B cell (primary cell): ENCODE data around the gene DGAT2L6. TPM values are rescaled to one million over a fixed set of nuclear protein-coding genes. Genes with fewer than 3 reads are reported as not detected.
A peak's percentile ranks its signal among the peaks of the same experiment; 100 is the strongest.

Experiments used
- ATAC-seq: fragments of 200-7000 bp; cut with Tn5 transposase; one replicate; pipeline ENCODE4 v1.10.0; 2021; ENCODE audit warnings: low read depth, mild to moderate bottlenecking, moderate number of reproducible peaks, moderate library complexity
- CTCF ChIA-PET: fragments of 350-600 bp; sonication (Branson Sonifier 250); formaldehyde crosslinking; loops from one replicate; lab custom pipeline; 2021; ENCODE audit warnings: antibody characterized with exemption, inconsistent platforms; lab: Charles Lee
- POLR2A ChIA-PET: fragments of 350-600 bp; sonication (Branson Sonifier 250); formaldehyde crosslinking; loops from one replicate; lab custom pipeline; 2021; ENCODE audit warnings: antibody characterized with exemption; lab: Charles Lee
- DNase-seq: peaks from one replicate; pipeline ENCODE4 v3.0.0; 2013
- H2AFZ ChIP-seq: 2 replicates; pipeline ENCODE4 v1.6.1; 2012; ENCODE audit warnings: mild to moderate bottlenecking, low read depth, low read length; ENCODE audit not compliant: insufficient read depth, poor library complexity, severe bottlenecking
- H3K27ac ChIP-seq, 2 donors: 1 replicate in 1 of 2; 2 replicates in 1 of 2; pipeline ENCODE4 v1.5.1; 2012 to 2013; ENCODE audit warnings: low read length in 2 of 2, mild to moderate bottlenecking in 2 of 2, moderate library complexity in 1 of 2
- H3K27me3 ChIP-seq, 4 experiments: fragments of 200-600 bp in 1 of 4; sonication (generic) in 1 of 4; replicated peaks in 1 of 4; 1 replicate in 2 of 4; 2 replicates in 2 of 4; pipeline versions ENCODE4 v1.6.1 to v1.7.0; 2013 to 2016; ENCODE audit warnings: low read length in 3 of 4, mild to moderate bottlenecking in 2 of 4, mixed read lengths in 1 of 4, moderate library complexity in 1 of 4; ENCODE audit not compliant: insufficient read depth in 4 of 4, control insufficient read depth in 3 of 4; ENCODE audit errors: control extremely low read depth in 1 of 4
- H3K36me3 ChIP-seq, 2 experiments: replicated peaks in 1 of 2; 1 replicate in 1 of 2; 2 replicates in 1 of 2; pipeline versions ENCODE4 v1.6.1 to v1.7.1; 2013; ENCODE audit warnings: low read length in 1 of 2; ENCODE audit not compliant: insufficient read depth in 2 of 2, control insufficient read depth in 1 of 2; ENCODE audit errors: control extremely low read depth in 1 of 2, extremely low read depth in 1 of 2
- H3K4me1 ChIP-seq, 2 donors: fragments of 200-600 bp in 1 of 2; sonication (generic) in 1 of 2; 1 replicate in 1 of 2; 2 replicates in 1 of 2; pipeline versions ENCODE4 v1.5.1 to v1.6.1; 2013 to 2017; ENCODE audit warnings: low read length in 2 of 2; ENCODE audit not compliant: control insufficient read depth in 2 of 2, insufficient read depth in 2 of 2
- H3K4me2 ChIP-seq: replicated peaks from 2 replicates; pipeline ENCODE3; 2012; ENCODE audit warnings: mild to moderate bottlenecking, low read depth, low read length; ENCODE audit not compliant: poor library complexity, severe bottlenecking
- H3K4me3 ChIP-seq, 5 experiments: fragments of 200-600 bp in 1 of 5; sonication (generic) in 1 of 5; 1 replicate in 3 of 5; 2 replicates in 2 of 5; pipeline versions ENCODE4 v1.5.1 to v1.7.0; 2011 to 2016; ENCODE audit warnings: low read length in 4 of 5, mild to moderate bottlenecking in 4 of 5, low read depth in 2 of 5, control low read depth in 1 of 5, moderate library complexity in 1 of 5; ENCODE audit not compliant: insufficient read depth in 1 of 5; ENCODE audit errors: control extremely low read depth in 1 of 5, extremely low read depth in 1 of 5
- H3K79me2 ChIP-seq: fragments of 200-600 bp; sonication (generic); one replicate; pipeline ENCODE4 v1.6.0; 2016; ENCODE audit warnings: low read length; ENCODE audit not compliant: control insufficient read depth, insufficient read depth
- H3K9ac ChIP-seq: fragments of 200-600 bp; sonication (generic); 2 replicates; pipeline ENCODE4 v1.6.1; 2017; ENCODE audit warnings: mild to moderate bottlenecking, low read length, moderate library complexity
- H3K9me3 ChIP-seq, 3 donors: one replicate each; pipeline versions ENCODE4 v1.6.1 to v1.7.1; 2013; ENCODE audit warnings: low read length in 2 of 3; ENCODE audit not compliant: control insufficient read depth in 2 of 3, insufficient read depth in 1 of 3; ENCODE audit errors: control extremely low read depth in 1 of 3
- H4K20me1 ChIP-seq: 2 replicates; pipeline ENCODE4 v1.6.0; 2012; ENCODE audit warnings: mild to moderate bottlenecking, low read length; ENCODE audit not compliant: insufficient read depth, control insufficient read depth, poor library complexity, severe bottlenecking
- H3K27ac Mint-ChIP-seq: one replicate; pipeline ENCODE4 v1.8.0; 2021; ENCODE audit warnings: mixed read lengths
- H3K27me3 Mint-ChIP-seq: one replicate; pipeline ENCODE4 v1.8.0; 2021; ENCODE audit warnings: mixed read lengths
- H3K4me1 Mint-ChIP-seq: one replicate; pipeline ENCODE4 v1.8.0; 2021; ENCODE audit warnings: mixed read lengths
- H3K4me3 Mint-ChIP-seq: one replicate; pipeline ENCODE4 v1.8.0; 2021; ENCODE audit warnings: mixed read lengths
- H3K9me3 Mint-ChIP-seq: one replicate; pipeline ENCODE4 v1.8.0; 2022; ENCODE audit warnings: mixed read lengths; ENCODE audit not compliant: insufficient read depth
- EZH2 ChIP-seq: IDR thresholded peaks from 2 replicates; pipeline ENCODE4 v1.6.1; 2012; ENCODE audit warnings: borderline replicate concordance, low read depth, mild to moderate bottlenecking, moderate library complexity, low read length; ENCODE audit not compliant: insufficient read depth, poor library complexity, severe bottlenecking
- WGBS: methylation state at CpG from one replicate; pipeline ENCODE4 v1.1.5; 2013; ENCODE audit warnings: missing lambda C conversion rate; ENCODE audit not compliant: insufficient coverage; 5-methylcytosine and 5-hydroxymethylcytosine counted together
- intact Hi-C: fragments of 100-400 bp; cut with micrococcal nuclease; formaldehyde crosslinking; loops from one replicate; pipeline ENCODE4 v1.10.0; 2022
- polyA plus RNA-seq: library from polyadenylated mRNA; depleted of rRNA; stranded (reverse); fragments of >200 nt; gene quantifications from 2 replicates; pipeline ENCODE4 v1.2.3, GENCODE V29; 2012
- total RNA-seq, 2 donors: library from RNA; stranded (reverse); fragments of 120-200 nt in 1 of 2; gene quantifications; 1 replicate in 1 of 2; 2 replicates in 1 of 2; pipeline versions ENCODE4 v1.2.3 to v1.2.4, GENCODE V29; 2013 to 2022
- TF ChIP-seq, protein P1 (sequence below): fragments of 200-600 bp; IDR thresholded peaks from one replicate; pipeline ENCODE4 v1.8.0; 2022; ENCODE audit warnings: antibody characterized with exemption, mild to moderate bottlenecking

DGAT2L6 gene
- total and polyA plus RNA-seq, 2 donors (not counting 1 experiment from before 2014, with no cell fraction given), result not detected

- H3K27ac Mint-ChIP-seq, result peak overlapping the region; percentile 97
- no peaks in the 10 kb centered on the region for H3K27me3 Mint-ChIP-seq
- Histone ChIP-seq H3K27ac (peak overlapping the region in 1 of 2 donors; percentile 95), H3K4me1 (peaks cover 16% of the 10 kb centered on the region in 2 donors), H3K4me3 (peak overlapping the region; percentile 78 to 95 (median 89)), H3K4me2 (peak overlapping the region; percentile 80), H3K9me3 (no peaks in the 10 kb centered on the region), H3K27me3 (no peaks in the 10 kb centered on the region), H2AFZ (peak overlapping the region; percentile 83), H3K36me3 (peaks cover 0 to 10% of the 10 kb centered on the region in 2 experiments), H3K79me2 (peaks cover 19% of the 10 kb centered on the region), H4K20me1 (no peaks in the 10 kb centered on the region), H3K9ac (peak overlapping the region; percentile 93)
- POLR2A ChIA-PET, result interaction anchor here (0.9 to 1.2 kb wide), 2 partner anchors 986 to 1304 kb away, joined by 3 read pairs; partner anchors contain the start of genes EFNB1 and MED12
- ATAC-seq (no peak), DNase-seq (no peak)
- no peaks in the 10 kb centered on the region for H3K9me3 Mint-ChIP-seq
- CTCF ChIA-PET, result interaction anchor here (0.9 to 1.6 kb wide), 5 partner anchors 10 to 967 kb away, joined by 4 to 9 read pairs (median 5); partner anchors contain the start of genes KIF4A, PDZD11 and PJA1
- no peak for TF ChIP-seq EZH2
- TF ChIP-seq, protein P1, sequence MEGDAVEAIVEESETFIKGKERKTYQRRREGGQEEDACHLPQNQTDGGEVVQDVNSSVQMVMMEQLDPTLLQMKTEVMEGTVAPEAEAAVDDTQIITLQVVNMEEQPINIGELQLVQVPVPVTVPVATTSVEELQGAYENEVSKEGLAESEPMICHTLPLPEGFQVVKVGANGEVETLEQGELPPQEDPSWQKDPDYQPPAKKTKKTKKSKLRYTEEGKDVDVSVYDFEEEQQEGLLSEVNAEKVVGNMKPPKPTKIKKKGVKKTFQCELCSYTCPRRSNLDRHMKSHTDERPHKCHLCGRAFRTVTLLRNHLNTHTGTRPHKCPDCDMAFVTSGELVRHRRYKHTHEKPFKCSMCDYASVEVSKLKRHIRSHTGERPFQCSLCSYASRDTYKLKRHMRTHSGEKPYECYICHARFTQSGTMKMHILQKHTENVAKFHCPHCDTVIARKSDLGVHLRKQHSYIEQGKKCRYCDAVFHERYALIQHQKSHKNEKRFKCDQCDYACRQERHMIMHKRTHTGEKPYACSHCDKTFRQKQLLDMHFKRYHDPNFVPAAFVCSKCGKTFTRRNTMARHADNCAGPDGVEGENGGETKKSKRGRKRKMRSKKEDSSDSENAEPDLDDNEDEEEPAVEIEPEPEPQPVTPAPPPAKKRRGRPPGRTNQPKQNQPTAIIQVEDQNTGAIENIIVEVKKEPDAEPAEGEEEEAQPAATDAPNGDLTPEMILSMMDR, result no peak
- WGBS, result 0% methylated on average over 7 of the region's 8 CpGs
- intact Hi-C loops, result loop anchor here (1.0 to 10.0 kb wide), 5 partner anchors 152 to 1402 kb away; partner anchors contain the start of genes OGT, PDZD11, PJA1 and RAB41
- peaks cover 27% of the 10 kb centered on the region for H3K4me1 Mint-ChIP-seq
- H3K4me3 Mint-ChIP-seq, result peak overlapping the region; percentile 99
Measured at GRCh38 chrX:70132877-70133302, 44.4 kb upstream of the DGAT2L6 start.
